C4-2B (cell line): ENCODE data around the gene LOXL1.

ENCODE experiments used
- ZFX ChIP-seq: fragments of 450-650 bp; IDR thresholded peaks from 2 replicates; pipeline ENCODE4 v1.6.1; 2017
- TF ChIP-seq, protein P1 (sequence below): fragments of 450-650 bp; conservative IDR thresholded peaks from 2 replicates; pipeline ENCODE4 v1.5.1; 2017; ENCODE audit warnings: mild to moderate bottlenecking

GRCh38 chr15:73948982-73949381 is 22.7 kb downstream of the LOXL1 start:
- TF ChIP-seq, protein P1, sequence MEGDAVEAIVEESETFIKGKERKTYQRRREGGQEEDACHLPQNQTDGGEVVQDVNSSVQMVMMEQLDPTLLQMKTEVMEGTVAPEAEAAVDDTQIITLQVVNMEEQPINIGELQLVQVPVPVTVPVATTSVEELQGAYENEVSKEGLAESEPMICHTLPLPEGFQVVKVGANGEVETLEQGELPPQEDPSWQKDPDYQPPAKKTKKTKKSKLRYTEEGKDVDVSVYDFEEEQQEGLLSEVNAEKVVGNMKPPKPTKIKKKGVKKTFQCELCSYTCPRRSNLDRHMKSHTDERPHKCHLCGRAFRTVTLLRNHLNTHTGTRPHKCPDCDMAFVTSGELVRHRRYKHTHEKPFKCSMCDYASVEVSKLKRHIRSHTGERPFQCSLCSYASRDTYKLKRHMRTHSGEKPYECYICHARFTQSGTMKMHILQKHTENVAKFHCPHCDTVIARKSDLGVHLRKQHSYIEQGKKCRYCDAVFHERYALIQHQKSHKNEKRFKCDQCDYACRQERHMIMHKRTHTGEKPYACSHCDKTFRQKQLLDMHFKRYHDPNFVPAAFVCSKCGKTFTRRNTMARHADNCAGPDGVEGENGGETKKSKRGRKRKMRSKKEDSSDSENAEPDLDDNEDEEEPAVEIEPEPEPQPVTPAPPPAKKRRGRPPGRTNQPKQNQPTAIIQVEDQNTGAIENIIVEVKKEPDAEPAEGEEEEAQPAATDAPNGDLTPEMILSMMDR = no peak
- no peak for TF ChIP-seq ZFX
